ENCODE data around the gene CCNL1.

The CCNL1 gene

DNA sequence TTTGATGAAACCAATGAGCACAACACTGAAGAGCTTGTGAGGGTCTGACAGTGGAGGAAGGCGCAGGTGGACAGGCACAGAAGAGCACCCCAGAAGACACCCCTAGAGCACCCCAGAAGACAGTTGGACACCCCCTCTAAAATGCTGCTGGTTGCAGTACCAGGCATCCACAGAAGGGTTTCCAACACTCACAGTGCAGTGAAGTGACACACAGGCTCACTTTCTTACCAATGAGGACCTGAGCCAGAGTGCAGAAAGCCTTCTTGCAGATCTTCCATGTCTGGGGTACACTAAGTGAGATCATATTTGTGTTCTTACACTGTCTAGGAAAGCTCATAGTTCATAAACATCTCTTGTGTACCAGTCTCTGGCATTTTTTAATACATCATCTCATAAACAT, 27.6 kb downstream of the CCNL1 start:
- TF ChIP-seq, protein P1, sequence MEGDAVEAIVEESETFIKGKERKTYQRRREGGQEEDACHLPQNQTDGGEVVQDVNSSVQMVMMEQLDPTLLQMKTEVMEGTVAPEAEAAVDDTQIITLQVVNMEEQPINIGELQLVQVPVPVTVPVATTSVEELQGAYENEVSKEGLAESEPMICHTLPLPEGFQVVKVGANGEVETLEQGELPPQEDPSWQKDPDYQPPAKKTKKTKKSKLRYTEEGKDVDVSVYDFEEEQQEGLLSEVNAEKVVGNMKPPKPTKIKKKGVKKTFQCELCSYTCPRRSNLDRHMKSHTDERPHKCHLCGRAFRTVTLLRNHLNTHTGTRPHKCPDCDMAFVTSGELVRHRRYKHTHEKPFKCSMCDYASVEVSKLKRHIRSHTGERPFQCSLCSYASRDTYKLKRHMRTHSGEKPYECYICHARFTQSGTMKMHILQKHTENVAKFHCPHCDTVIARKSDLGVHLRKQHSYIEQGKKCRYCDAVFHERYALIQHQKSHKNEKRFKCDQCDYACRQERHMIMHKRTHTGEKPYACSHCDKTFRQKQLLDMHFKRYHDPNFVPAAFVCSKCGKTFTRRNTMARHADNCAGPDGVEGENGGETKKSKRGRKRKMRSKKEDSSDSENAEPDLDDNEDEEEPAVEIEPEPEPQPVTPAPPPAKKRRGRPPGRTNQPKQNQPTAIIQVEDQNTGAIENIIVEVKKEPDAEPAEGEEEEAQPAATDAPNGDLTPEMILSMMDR (IDR thresholded peaks at IDR 0.05; ENCODE audit: extremely low read depth, missing control alignments) = no peak
- no peak for DNase-seq (ENCODE audit: low spot score)

DNA sequence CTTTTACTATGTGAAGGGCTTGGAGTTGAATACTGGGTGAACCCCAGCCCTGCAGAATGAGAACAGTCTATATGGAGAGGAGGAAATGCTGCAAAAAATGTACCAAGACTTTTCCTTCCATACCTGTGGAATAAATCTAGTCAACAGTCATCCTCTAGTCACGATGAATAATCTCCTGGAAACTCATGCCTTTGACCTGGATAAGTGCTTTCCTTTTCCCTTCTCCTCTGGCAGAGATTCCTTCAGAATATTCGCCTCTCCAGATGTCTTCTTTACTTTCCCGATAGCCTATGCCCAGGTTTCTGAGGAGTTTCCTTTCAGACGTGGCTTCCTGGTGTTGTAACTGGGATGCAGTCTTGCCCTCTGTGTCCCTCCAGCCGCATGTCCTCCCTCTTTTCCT, 28.1 kb downstream of the CCNL1 start:
- TF ChIP-seq, protein P1 (IDR thresholded peaks at IDR 0.05; ENCODE audit: extremely low read depth, missing control alignments) = no peak
- no peak for DNase-seq (ENCODE audit: low spot score)

DNA sequence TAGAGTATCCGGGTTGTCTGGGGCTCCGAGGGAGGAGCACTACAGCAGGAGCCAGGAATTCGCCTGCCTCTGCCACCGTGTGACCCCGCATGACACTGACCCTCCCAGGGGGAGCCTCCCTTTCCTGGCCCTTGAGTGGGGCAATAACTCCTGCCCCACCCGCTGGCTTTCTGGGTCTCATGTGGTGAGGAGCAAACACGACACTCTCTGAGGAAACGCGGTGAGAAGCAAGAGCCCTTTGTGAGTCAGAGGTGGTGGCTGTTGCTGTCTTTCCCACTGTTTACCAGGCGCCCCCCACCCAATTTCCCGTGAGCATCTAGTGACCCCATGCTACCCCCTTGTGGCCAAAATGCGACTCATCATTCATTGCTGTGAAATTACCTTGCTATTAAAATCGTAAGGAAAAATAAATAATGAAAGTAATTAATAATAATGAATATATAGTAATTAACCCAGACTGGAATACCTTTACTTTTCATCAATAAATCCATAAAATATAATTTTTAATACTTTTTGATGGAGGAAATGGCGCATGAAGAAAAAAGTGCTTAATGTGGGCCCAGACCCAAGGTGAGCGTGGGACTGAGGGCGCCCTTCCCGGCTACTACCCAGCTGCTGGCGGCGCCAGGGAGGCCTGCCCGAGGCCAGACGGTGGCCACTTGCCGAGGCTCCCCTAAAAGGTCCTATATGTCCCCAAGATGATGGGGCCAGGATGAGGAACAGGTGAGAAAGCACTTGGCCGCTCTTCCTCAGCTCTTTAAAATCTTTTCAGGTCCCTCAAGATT, 29.3 kb downstream of the CCNL1 start:
- peak; percentile 43 for DNase-seq (ENCODE audit: low spot score)
- TF ChIP-seq, protein P1 (IDR thresholded peaks at IDR 0.05; ENCODE audit: extremely low read depth, missing control alignments) = peak; percentile 60

DNA sequence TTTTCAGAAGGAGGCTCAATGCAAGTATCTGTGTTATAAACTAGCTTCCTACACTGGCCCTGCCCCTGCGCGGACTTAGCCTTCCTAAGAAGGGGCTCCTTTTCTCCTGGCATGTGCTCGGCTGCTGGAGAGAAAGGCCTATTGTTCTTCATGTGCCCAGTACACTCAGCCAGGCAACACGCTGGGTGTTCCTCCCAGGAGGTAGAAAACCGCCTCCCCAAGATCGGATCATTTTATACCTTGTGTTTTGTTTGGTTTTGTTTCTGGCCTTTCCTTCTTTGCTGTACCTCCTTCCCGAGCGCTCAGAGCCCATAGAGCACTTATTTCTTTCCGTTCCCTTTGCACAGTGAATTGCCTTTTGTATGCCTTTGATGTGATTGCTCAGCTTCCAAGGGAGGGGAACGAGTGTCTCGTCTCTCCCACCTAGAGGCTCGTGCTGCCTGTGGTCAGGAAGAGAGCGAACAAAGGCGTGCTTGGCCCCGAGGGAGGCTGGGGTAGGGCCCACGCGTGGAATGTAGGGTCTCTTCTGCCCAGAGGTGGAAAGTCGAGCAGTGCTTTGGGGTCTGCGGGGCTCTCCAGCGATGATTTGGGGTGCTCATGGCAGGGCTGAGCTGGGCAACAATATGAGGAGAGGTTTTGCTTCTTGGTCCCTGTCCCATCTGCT, 30.0 kb downstream of the CCNL1 start:
- TF ChIP-seq, protein P1 (IDR thresholded peaks at IDR 0.05; ENCODE audit: extremely low read depth, missing control alignments) = no peak
- DNase-seq (ENCODE audit: low spot score) = no peak

DNA sequence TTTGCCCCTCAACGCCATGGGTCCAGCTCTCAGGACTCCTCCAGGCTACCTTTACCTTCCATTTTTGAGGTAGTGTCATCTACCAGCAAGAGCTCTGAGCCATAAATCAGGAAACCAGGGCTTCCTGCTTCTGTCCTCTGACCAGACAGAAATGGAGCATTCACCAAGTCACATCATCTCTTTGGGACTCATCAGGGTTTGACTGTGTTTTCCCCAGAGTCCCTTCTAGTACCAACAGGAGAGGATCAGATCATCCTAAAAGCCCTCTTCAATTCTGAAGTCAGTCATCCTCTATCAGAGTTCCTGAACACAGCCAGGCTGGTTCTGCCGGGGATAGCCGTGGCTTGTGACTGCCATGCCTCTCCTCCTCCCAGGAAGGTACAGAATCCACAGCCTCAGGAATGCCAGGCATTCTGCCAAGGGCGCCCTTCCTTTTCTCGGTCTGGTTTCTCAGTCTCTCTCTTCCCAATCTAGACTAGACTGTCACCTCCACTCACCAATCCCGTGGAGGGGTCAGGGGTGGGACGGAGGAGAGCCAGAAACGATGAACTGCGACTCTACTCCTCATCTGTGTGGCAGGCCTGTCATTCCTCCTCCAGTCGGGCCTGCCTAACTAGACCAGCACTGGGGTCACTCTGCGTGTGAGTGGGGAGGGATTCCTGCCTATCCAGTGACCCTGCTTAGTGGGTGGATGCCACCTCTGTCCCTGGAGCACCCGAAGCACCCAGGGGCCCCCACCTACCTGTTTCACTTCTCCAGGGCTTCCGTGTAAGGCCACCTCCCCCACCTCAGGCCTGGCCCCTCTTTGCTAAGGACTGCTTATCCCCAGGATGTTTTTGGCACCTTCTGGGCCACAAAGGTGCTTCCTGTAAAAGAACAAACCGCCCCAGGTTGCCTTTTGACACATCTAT, 30.9 kb downstream of the CCNL1 start:
- TF ChIP-seq, protein P1 (IDR thresholded peaks at IDR 0.05; ENCODE audit: extremely low read depth, missing control alignments) = no peak
- DNase-seq (ENCODE audit: low spot score) = no peak

DNA sequence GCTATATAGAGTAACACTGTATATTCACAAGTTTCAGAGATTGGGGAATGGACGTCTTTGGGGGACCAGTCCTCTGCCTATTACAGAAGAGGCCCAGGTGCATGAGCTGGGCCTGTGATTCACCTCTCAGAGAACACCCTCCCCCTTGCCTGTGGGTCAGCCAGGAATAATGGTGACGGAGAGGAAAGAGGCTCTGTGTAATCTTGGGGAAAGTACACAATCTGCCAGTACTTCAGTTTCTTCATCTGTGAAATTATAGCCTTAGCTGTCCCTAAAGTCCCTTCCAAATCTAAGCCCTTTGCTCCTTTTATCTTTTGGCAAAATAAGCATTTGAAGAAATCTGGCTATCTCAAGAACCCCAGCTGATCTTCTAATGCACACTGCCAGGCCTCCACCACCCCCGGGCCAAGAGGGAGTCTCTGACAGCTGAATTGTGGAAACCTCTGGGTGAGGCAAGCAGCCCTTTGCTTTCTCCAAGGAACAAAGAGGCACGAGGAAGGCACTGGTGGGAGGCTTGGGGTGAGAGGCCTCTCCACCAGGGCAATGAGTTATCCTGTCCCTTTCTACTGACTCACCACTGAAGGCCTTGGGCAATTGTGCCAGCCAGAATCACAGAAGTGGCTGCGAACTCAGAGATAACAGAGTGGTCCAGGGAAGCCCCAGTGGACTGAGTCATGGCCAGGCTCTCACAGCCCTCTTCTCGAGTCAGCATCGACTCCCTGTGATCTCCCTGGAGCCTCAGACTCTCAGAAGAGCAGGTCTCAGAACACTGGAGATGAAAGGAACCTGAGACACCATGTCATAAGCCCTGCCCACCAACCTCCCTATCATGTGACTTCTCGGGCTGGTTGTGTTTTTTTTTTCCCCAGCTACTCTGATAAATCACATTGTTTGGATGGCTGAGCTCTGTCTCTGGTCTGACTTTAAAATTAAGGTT, 31.8 kb downstream of the CCNL1 start:
- TF ChIP-seq, protein P1 (IDR thresholded peaks at IDR 0.05; ENCODE audit: extremely low read depth, missing control alignments) = no peak
- DNase-seq (ENCODE audit: low spot score) = peak; percentile 65

Data from GM20000 (cell line).